Progenitor cell of endocrine pancreas (in vitro differentiated cells): ENCODE results near the gene OR2T35. TPM values are rescaled to one million over a fixed set of nuclear protein-coding genes. Genes with fewer than 3 reads are reported as not detected.
"Not testable (repeated sequence)": the region's sequence is repeated elsewhere in the genome, so short reads cannot be mapped to it uniquely, and the experiment has no call there.

Experiments
- DNase-seq: peaks from one replicate; pipeline ENCODE4 v3.0.0; 2021; ENCODE audit warnings: low spot score; ENCODE audit not compliant: unreplicated experiment
- H3K27ac Mint-ChIP-seq: 2 replicates; pipeline ENCODE4 v1.8.0; 2021; ENCODE audit warnings: mild to moderate bottlenecking, moderate library complexity, mixed read lengths
- H3K27me3 Mint-ChIP-seq: 2 replicates; pipeline ENCODE4 v1.8.0; 2021; ENCODE audit warnings: mixed read lengths
- H3K36me3 Mint-ChIP-seq: 2 replicates; pipeline ENCODE4 v1.8.0; 2022; ENCODE audit warnings: mixed read lengths; ENCODE audit not compliant: insufficient read depth
- H3K4me1 Mint-ChIP-seq: 2 replicates; pipeline ENCODE4 v1.8.0; 2021; ENCODE audit warnings: low read depth, mixed read lengths
- H3K4me3 Mint-ChIP-seq: 2 replicates; pipeline ENCODE4 v1.8.0; 2021; ENCODE audit warnings: low read depth, mild to moderate bottlenecking, moderate library complexity, mixed read lengths
- H3K9me3 Mint-ChIP-seq: 2 replicates; pipeline ENCODE4 v1.8.0; 2021; ENCODE audit warnings: low read depth, mixed read lengths
- long read RNA-seq: library from polyadenylated mRNA; unstranded; transcript quantifications from one replicate; pipeline ENCODE4 v2.0.0, GENCODE V29; 2020
- total RNA-seq: library from RNA; stranded (reverse); gene quantifications from 2 replicates; pipeline ENCODE4 v1.2.1, GENCODE V29; 2021
- TF ChIP-seq, protein P1 (sequence below): fragments of 200-600 bp; sonication (generic); IDR thresholded peaks from one replicate; pipeline ENCODE4 v1.5.0; 2021; ENCODE audit warnings: antibody characterized with exemption, mild to moderate bottlenecking; ENCODE audit not compliant: unreplicated experiment

OR2T35 gene, protein sequence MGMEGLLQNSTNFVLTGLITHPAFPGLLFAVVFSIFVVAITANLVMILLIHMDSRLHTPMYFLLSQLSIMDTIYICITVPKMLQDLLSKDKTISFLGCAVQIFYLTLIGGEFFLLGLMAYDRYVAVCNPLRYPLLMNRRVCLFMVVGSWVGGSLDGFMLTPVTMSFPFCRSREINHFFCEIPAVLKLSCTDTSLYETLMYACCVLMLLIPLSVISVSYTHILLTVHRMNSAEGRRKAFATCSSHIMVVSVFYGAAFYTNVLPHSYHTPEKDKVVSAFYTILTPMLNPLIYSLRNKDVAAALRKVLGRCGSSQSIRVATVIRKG
- not detected in 2 replicates for total RNA-seq
- long read RNA-seq, result 0 reads

DNA sequence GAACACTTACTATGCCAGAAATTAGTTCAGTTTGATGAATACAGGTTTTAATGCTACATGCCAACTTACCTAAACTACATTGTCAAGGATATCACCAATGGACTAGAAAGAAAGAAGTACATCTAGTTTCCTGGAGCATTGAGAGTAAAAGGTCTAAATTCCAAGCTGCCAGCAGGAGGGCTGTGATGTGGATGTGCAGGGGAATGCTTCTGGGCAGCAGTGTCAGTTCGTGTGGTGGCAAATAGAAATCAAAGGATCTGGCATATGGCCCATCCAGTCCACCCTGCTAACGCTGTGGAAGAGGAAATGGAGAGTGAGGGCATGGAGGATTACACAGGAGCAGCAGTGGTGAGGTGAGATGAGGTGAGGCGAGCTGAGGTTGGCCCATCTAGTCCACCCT, at the start of gene OR2T35:
Gene OR2T35 (minus strand): TSS at position 101 of the 400 bp plus-strand sequence. CDS start 6,020 bp downstream, outside the sequence.
- H3K36me3 Mint-ChIP-seq, DNase-seq, H3K4me3 Mint-ChIP-seq, H3K27ac Mint-ChIP-seq, H3K9me3 Mint-ChIP-seq, H3K27me3 Mint-ChIP-seq, H3K4me1 Mint-ChIP-seq: not testable (repeated sequence)

DNA sequence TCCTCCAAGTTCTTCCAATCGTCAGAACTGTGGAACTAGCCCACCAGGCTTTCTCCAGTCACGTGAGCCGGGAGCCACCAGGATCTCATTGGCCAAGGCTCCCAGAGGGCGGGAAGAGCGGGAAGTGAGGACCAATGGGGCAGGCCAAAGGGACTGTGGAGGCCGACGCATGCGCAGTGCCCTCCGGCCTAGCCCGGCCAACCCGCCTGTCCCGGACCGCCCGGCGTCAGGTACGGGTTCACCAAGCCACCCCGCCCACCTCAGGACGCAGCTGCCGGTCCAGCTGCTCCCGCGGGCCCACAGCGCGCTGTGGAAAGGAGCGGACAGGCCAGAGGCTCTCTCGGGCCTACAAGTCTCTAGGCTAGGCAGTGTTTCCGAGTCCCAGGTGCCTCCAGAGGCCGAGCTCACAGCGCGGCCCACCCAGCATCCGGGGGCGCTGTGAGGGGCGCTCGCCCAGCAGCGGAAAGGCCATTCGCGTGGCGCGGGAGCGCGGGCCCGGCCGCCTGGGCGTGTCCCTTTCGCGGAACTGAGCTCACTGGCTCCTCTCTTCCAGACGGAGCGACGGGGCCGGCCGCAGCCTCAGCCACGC, 46.6 kb upstream of the OR2T35 start:
- H3K9me3 Mint-ChIP-seq, result peaks cover 72% of the 10 kb centered on the region
- H3K27me3 Mint-ChIP-seq, result no peaks in the 10 kb centered on the region
- no peak overlapping the region for H3K27ac Mint-ChIP-seq
- TF ChIP-seq, protein P1, sequence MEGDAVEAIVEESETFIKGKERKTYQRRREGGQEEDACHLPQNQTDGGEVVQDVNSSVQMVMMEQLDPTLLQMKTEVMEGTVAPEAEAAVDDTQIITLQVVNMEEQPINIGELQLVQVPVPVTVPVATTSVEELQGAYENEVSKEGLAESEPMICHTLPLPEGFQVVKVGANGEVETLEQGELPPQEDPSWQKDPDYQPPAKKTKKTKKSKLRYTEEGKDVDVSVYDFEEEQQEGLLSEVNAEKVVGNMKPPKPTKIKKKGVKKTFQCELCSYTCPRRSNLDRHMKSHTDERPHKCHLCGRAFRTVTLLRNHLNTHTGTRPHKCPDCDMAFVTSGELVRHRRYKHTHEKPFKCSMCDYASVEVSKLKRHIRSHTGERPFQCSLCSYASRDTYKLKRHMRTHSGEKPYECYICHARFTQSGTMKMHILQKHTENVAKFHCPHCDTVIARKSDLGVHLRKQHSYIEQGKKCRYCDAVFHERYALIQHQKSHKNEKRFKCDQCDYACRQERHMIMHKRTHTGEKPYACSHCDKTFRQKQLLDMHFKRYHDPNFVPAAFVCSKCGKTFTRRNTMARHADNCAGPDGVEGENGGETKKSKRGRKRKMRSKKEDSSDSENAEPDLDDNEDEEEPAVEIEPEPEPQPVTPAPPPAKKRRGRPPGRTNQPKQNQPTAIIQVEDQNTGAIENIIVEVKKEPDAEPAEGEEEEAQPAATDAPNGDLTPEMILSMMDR, result no peak
- H3K36me3 Mint-ChIP-seq, result peaks cover 9% of the 10 kb centered on the region
- no peak overlapping the region for H3K4me3 Mint-ChIP-seq
- no peaks in the 10 kb centered on the region for H3K4me1 Mint-ChIP-seq
- no peak for DNase-seq

GRCh38 chr1:248688527-248689298, 43.6 kb upstream of the OR2T35 start:
- DNase-seq, result no peak
- TF ChIP-seq, protein P1, result no peak
- Mint-ChIP-seq H3K4me1 (no peaks in the 10 kb centered on the region), H3K27ac (no peak overlapping the region), H3K27me3 (no peaks in the 10 kb centered on the region), H3K36me3 (peaks cover 8% of the 10 kb centered on the region), H3K9me3 (peaks cover 71% of the 10 kb centered on the region), H3K4me3 (no peak overlapping the region)

DNA sequence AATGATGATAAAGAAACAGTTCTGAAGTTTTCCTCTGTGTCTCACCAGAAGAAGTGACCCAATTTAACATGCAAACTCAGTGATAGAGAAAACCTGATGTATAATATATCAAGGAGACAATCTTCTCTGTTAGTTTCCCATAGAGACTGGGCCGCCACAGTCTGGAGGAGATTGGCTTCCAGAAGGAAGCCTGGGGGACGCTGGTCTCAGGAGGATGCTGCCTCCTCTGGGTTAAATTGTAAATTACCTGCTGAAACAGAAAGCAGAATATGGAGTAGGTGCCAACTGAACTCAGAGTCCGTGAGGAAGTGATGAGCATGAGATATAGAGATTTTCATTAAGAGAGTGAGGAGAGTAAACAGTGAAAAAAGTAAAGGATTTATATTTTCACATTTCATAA, 41.7 kb upstream of the OR2T35 start:
- TF ChIP-seq, protein P1, result no peak
- Mint-ChIP-seq H3K27me3 (no peaks in the 10 kb centered on the region), H3K4me3 (no peak overlapping the region), H3K27ac (no peak overlapping the region), H3K9me3 (peaks cover 65% of the 10 kb centered on the region), H3K36me3 (peaks cover 6% of the 10 kb centered on the region), H3K4me1 (no peaks in the 10 kb centered on the region)
- no peak for DNase-seq

- H3K4me1 Mint-ChIP-seq, result no peaks in the 10 kb centered on the region
- H3K9me3 Mint-ChIP-seq, result peaks cover 46% of the 10 kb centered on the region
- no peaks in the 10 kb centered on the region for H3K27me3 Mint-ChIP-seq
- TF ChIP-seq, protein P1, result no peak
- no peak overlapping the region for H3K4me3 Mint-ChIP-seq
- H3K27ac Mint-ChIP-seq, result no peak overlapping the region
- no peak for DNase-seq
- H3K36me3 Mint-ChIP-seq, result peaks cover 3% of the 10 kb centered on the region
Observed at GRCh38 chr1:248681651-248682050, 36.6 kb upstream of the OR2T35 start.
